Measurements from ENCODE around the gene PLAC8L1.

The PLAC8L1 gene, protein sequence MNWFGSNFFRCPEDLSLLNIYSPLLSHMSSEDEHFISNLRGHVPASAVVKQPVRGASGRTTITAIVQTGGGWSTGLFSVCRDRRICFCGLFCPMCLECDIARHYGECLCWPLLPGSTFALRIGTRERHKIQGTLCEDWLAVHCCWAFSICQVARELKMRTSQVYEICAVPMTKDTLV

DNA sequence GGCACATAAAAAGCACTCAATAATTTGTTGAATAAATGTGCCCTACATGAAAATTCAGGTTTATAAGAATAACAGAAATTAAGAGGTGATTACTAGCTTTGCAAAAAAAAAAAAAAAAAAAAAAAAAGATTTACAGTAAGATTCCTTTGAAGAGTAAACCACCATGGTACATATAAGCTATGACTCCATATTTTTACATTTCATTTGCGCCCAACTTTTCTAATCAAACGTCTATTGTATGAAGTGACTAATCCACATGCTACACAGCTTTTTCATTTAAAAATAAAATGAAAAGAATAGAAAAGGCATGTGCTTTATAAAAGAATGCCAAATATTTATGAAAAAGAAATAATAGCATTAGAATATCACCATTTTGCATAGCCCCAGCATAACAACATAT lies at the start of gene PLAC8L1:
Gene PLAC8L1, minus strand, starts transcription at position 101 of the 400 bp plus-strand sequence. CDS start 1,266 bp downstream, outside the sequence.
- Histone ChIP-seq H3K4me3 (ENCODE audit: low read length) (no peak within 1 kb of the TSS), H3K9me3 (ENCODE audit: control insufficient read depth, insufficient read depth, low read length) (no peaks in the 10 kb centered on the region), H3K4me2 (ENCODE audit: low read length) (no peak within 1 kb of the TSS), H3K79me2 (ENCODE audit: control insufficient read depth, low read length) (no peaks in the 10 kb centered on the region), H3F3A (ENCODE audit: control insufficient read depth, insufficient read depth) (peaks cover 14% of the 10 kb centered on the region), H3K27ac (ENCODE audit: low read depth, low read length) (no peak within 1 kb of the TSS), H3K9me2 (replicated peaks; ENCODE audit: control insufficient read depth, low read length) (no peaks in the 10 kb centered on the region), H3K27me3 (ENCODE audit: control insufficient read depth, low read length) (no peaks in the 10 kb centered on the region), H3K36me3 (ENCODE audit: control insufficient read depth, low read length) (peaks cover 3% of the 10 kb centered on the region; the same call in 1 of the 2 replicates), H3K4me1 (ENCODE audit: control insufficient read depth, low read length) (peaks cover 41% of the 10 kb centered on the region), H4K20me1 (ENCODE audit: control insufficient read depth, insufficient read depth, low read depth, low read length) (no peaks in the 10 kb centered on the region; the same call in 1 of the 2 replicates)
- TF ChIP-seq EZH2phosphoT487 (IDR thresholded peaks at IDR 0.05; ENCODE audit: borderline replicate concordance, low read length), result no peak
- TF ChIP-seq, protein P1, sequence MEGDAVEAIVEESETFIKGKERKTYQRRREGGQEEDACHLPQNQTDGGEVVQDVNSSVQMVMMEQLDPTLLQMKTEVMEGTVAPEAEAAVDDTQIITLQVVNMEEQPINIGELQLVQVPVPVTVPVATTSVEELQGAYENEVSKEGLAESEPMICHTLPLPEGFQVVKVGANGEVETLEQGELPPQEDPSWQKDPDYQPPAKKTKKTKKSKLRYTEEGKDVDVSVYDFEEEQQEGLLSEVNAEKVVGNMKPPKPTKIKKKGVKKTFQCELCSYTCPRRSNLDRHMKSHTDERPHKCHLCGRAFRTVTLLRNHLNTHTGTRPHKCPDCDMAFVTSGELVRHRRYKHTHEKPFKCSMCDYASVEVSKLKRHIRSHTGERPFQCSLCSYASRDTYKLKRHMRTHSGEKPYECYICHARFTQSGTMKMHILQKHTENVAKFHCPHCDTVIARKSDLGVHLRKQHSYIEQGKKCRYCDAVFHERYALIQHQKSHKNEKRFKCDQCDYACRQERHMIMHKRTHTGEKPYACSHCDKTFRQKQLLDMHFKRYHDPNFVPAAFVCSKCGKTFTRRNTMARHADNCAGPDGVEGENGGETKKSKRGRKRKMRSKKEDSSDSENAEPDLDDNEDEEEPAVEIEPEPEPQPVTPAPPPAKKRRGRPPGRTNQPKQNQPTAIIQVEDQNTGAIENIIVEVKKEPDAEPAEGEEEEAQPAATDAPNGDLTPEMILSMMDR (IDR thresholded peaks at IDR 0.05; ENCODE audit: low read depth, low read length, poor library complexity, severe bottlenecking), result no peak

DNA sequence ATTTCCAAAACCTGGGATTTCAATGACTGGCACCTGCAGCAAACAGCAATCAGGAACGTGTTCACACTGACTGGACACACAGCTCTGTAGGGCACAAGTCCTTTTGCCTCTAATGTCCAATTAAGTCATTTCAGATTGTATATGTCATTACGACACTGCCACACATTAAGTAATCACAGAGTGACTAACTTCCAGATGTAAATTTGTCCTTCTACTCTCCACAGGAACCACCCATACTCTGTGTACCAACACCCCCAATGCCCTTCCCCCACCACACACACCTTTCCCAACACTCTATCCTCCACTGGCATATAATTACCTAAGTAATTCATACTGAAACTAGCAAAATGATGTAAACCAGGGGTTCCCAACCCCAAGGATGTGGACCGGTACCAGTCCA lies 46.6 kb upstream of the PLAC8L1 start:
- Histone ChIP-seq H3K9me2 (replicated peaks; ENCODE audit: control insufficient read depth, low read length) (no peaks in the 10 kb centered on the region), H3K4me1 (ENCODE audit: control insufficient read depth, low read length) (no peaks in the 10 kb centered on the region), H3K36me3 (ENCODE audit: control insufficient read depth, low read length) (peaks cover 90% of the 10 kb centered on the region), H3F3A (ENCODE audit: control insufficient read depth, insufficient read depth) (no peaks in the 10 kb centered on the region), H3K4me3 (ENCODE audit: low read length) (no peak overlapping the region), H3K79me2 (ENCODE audit: control insufficient read depth, low read length) (peaks cover 6% of the 10 kb centered on the region; the same call in 1 of the 2 replicates), H4K20me1 (ENCODE audit: control insufficient read depth, insufficient read depth, low read depth, low read length) (no peaks in the 10 kb centered on the region; the same call in 1 of the 2 replicates), H3K4me2 (ENCODE audit: low read length) (no peak overlapping the region), H3K27me3 (ENCODE audit: control insufficient read depth, low read length) (no peaks in the 10 kb centered on the region), H3K27ac (ENCODE audit: low read depth, low read length) (no peak overlapping the region), H3K9me3 (ENCODE audit: control insufficient read depth, insufficient read depth, low read length) (no peaks in the 10 kb centered on the region)
- TF ChIP-seq, protein P1 (IDR thresholded peaks at IDR 0.05; ENCODE audit: low read depth, low read length, poor library complexity, severe bottlenecking), result no peak
- TF ChIP-seq EZH2phosphoT487 (IDR thresholded peaks at IDR 0.05; ENCODE audit: borderline replicate concordance, low read length), result no peak

DNA sequence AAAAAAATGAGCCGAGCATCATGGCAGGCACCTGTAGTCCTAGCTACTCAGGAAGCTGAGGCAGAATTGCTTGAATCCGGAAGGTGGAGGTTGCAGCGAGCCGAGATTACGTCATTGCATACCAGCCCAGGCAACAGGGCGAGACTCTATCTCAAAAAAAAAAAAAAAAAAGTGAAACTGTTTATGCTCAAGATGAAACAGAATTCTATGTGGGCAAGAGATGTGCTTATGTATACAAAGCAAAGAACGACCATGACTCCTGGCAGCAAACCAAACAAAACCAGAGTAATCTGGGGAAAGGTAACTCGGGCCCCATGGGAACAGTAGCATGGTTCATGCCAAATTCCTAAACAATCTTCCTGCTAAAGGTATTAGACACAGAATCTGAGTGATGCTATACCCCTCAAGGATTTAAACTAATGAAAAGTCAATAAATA lies 32.6 kb upstream of the PLAC8L1 start:
- no peaks in the 10 kb centered on the region for H3K27me3 ChIP-seq (ENCODE audit: control insufficient read depth, low read length)
- TF ChIP-seq EZH2phosphoT487 (IDR thresholded peaks at IDR 0.05; ENCODE audit: borderline replicate concordance, low read length), result no peak
- no peaks in the 10 kb centered on the region for H3K9me2 ChIP-seq (replicated peaks; ENCODE audit: control insufficient read depth, low read length)
- H3K36me3 ChIP-seq (ENCODE audit: control insufficient read depth, low read length), result peaks cover 84% of the 10 kb centered on the region
- no peaks in the 10 kb centered on the region for H4K20me1 ChIP-seq (ENCODE audit: control insufficient read depth, insufficient read depth, low read depth, low read length)
- no peak overlapping the region for H3K4me2 ChIP-seq (ENCODE audit: low read length)
- no peaks in the 10 kb centered on the region for H3K4me1 ChIP-seq (ENCODE audit: control insufficient read depth, low read length)
- H3F3A ChIP-seq (ENCODE audit: control insufficient read depth, insufficient read depth), result peaks cover 2% of the 10 kb centered on the region; the same call in 1 of the 2 replicates
- H3K27ac ChIP-seq (ENCODE audit: low read depth, low read length), result no peak overlapping the region
- no peak overlapping the region for H3K4me3 ChIP-seq (ENCODE audit: low read length)
- no peaks in the 10 kb centered on the region for H3K79me2 ChIP-seq (ENCODE audit: control insufficient read depth, low read length)
- no peaks in the 10 kb centered on the region for H3K9me3 ChIP-seq (ENCODE audit: control insufficient read depth, insufficient read depth, low read length)

DNA sequence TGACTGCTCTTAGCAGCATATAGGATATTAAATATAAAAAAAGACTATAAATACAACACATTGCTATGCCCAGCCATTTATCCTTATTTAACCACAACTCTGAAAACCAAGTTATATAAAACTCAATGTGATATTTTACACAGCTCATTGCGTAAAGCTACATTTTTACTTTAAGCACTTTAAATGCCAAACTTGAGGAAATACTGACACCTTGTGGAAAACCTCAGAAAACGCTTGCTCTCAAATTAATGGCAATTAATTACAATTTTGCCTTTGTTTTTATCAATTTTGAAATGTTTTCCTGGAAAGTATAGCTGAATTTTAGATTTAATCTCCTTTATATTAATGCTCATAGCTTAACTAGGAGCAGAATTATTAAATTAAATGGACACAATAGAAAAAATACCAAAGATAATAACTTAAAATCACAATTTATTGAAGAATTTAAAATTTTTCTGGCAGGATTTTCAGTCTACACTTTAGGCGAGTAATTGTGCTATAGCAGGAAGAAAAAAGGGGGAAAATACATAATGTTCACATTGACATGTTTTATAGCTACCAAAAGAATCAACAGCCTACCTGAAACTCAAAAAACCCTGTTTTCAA lies 25.2 kb upstream of the PLAC8L1 start:
- Histone ChIP-seq H4K20me1 (ENCODE audit: control insufficient read depth, insufficient read depth, low read depth, low read length) (no peaks in the 10 kb centered on the region), H3K4me2 (ENCODE audit: low read length) (no peak overlapping the region), H3K27me3 (ENCODE audit: control insufficient read depth, low read length) (no peaks in the 10 kb centered on the region), H3K36me3 (ENCODE audit: control insufficient read depth, low read length) (peaks cover 94% of the 10 kb centered on the region), H3K4me3 (ENCODE audit: low read length) (no peak overlapping the region), H3F3A (ENCODE audit: control insufficient read depth, insufficient read depth) (peaks cover 4% of the 10 kb centered on the region; the same call in 1 of the 2 replicates), H3K9me2 (replicated peaks; ENCODE audit: control insufficient read depth, low read length) (no peaks in the 10 kb centered on the region), H3K27ac (ENCODE audit: low read depth, low read length) (no peak overlapping the region), H3K9me3 (ENCODE audit: control insufficient read depth, insufficient read depth, low read length) (no peaks in the 10 kb centered on the region), H3K79me2 (ENCODE audit: control insufficient read depth, low read length) (no peaks in the 10 kb centered on the region), H3K4me1 (ENCODE audit: control insufficient read depth, low read length) (no peaks in the 10 kb centered on the region)
- TF ChIP-seq, protein P1 (IDR thresholded peaks at IDR 0.05; ENCODE audit: low read depth, low read length, poor library complexity, severe bottlenecking), result peak; percentile 65
- no peak for TF ChIP-seq EZH2phosphoT487 (IDR thresholded peaks at IDR 0.05; ENCODE audit: borderline replicate concordance, low read length)

All from DOHH2 (cell line).